HL-60 (cell line): ENCODE measurements around the gene ITPRID2.

Source experiments
- DNase-seq, 2 experiments: peaks; one replicate each; pipeline ENCODE4 v3.0.0-alpha.2; 2010 to 2020; ENCODE audit warnings: low read depth in 1 of 2, low spot score in 1 of 2
- H3K27ac ChIP-seq: fragments of 250-450 bp; sonication (Bioruptor Pico); replicated peaks from 2 replicates; pipeline ENCODE4 v1.5.1; 2020; ENCODE audit warnings: mild to moderate bottlenecking, moderate library complexity
- H3K27me3 ChIP-seq: fragments of 250-450 bp; sonication (Bioruptor Pico); 2 replicates; pipeline ENCODE4 v1.5.1; 2021; ENCODE audit warnings: mild to moderate bottlenecking, moderate library complexity; ENCODE audit not compliant: insufficient read depth, poor library complexity, severe bottlenecking
- H3K4me3 ChIP-seq: replicated peaks from 2 replicates; pipeline ENCODE4 v1.5.1; 2011; ENCODE audit warnings: mild to moderate bottlenecking, control low read depth, low read length; ENCODE audit not compliant: insufficient read depth
- CTCF ChIP-seq: IDR thresholded peaks from one replicate; pipeline ENCODE4 v1.5.1; 2011; ENCODE audit warnings: low read length, control low read depth, inconsistent platforms; ENCODE audit not compliant: insufficient read depth
- GABPA ChIP-seq: IDR thresholded peaks from 2 replicates; pipeline ENCODE4 v1.6.1; 2012; ENCODE audit warnings: low read depth
- POLR2AphosphoS5 ChIP-seq: IDR thresholded peaks from 2 replicates; pipeline ENCODE4 v1.6.1; 2012; ENCODE audit warnings: low read depth
- REST ChIP-seq: IDR thresholded peaks from 2 replicates; pipeline ENCODE4 v1.6.1; 2012; ENCODE audit warnings: low read depth; ENCODE audit not compliant: insufficient replicate concordance
- SPI1 ChIP-seq: IDR thresholded peaks from 2 replicates; pipeline ENCODE4 v1.6.1; 2012; ENCODE audit warnings: low read depth, mild to moderate bottlenecking, borderline replicate concordance

Gene ITPRID2

GRCh38 chr2:181946444-181947127 is 55.1 kb downstream of the ITPRID2 start:
- Histone ChIP-seq H3K27me3 (no peaks in the 10 kb centered on the region), H3K4me3 (no peak overlapping the region), H3K27ac (no peak overlapping the region)
- TF ChIP-seq REST (no peak), SPI1 (no peak), GABPA (no peak), CTCF (no peak), POLR2AphosphoS5 (no peak)
- DNase-seq, result no peak

- DNase-seq, result no peak
- Histone ChIP-seq H3K4me3 (no peak overlapping the region), H3K27ac (no peak overlapping the region), H3K27me3 (no peaks in the 10 kb centered on the region)
- TF ChIP-seq SPI1 (no peak), REST (no peak), CTCF (no peak), POLR2AphosphoS5 (no peak), GABPA (no peak)
These were observed 55.7 kb downstream of the ITPRID2 start for GRCh38 chr2:181947273-181947672.

- Histone ChIP-seq H3K27ac (no peak overlapping the region), H3K4me3 (no peak overlapping the region), H3K27me3 (no peaks in the 10 kb centered on the region)
- DNase-seq, result no peak
- TF ChIP-seq POLR2AphosphoS5, result no peak
- no peak for TF ChIP-seq SPI1
- no peak for TF ChIP-seq CTCF
- no peak for TF ChIP-seq REST
- TF ChIP-seq GABPA, result no peak
These were observed 56.7 kb downstream of the ITPRID2 start for GRCh38 chr2:181948227-181948626.
